ENCODE measurements around the gene CPSF2. TPM values are rescaled to one million over a fixed set of nuclear protein-coding genes. Genes with fewer than 3 reads are reported as not detected.

Gene CPSF2
- total RNA-seq, 1 donor from 2014 or later, result 80.2 TPM

GRCh38 chr14:92153581-92153980 lies 31.8 kb downstream of the CPSF2 start:
- peaks cover 15% of the 10 kb centered on the region for H3K4me1 Mint-ChIP-seq (ENCODE audit: unreplicated experiment)
- no peak overlapping the region for H3K4me3 Mint-ChIP-seq (ENCODE audit: unreplicated experiment)
- no peaks in the 10 kb centered on the region for H3K27me3 Mint-ChIP-seq (ENCODE audit: unreplicated experiment)
- no peaks in the 10 kb centered on the region for H3K9me3 Mint-ChIP-seq (ENCODE audit: unreplicated experiment)
- peak overlapping the region; percentile 62 for H3K27ac Mint-ChIP-seq (ENCODE audit: unreplicated experiment)
- peaks cover 39% of the 10 kb centered on the region for H3K36me3 Mint-ChIP-seq (ENCODE audit: unreplicated experiment)
- no peak for DNase-seq (ENCODE audit: extremely low spot score, unreplicated experiment)
- TF ChIP-seq CTCF (IDR thresholded peaks at IDR 0.05), result no peak

- Mint-ChIP-seq H3K4me1 (ENCODE audit: unreplicated experiment) (peaks cover 15% of the 10 kb centered on the region), H3K27me3 (ENCODE audit: unreplicated experiment) (no peaks in the 10 kb centered on the region), H3K9me3 (ENCODE audit: unreplicated experiment) (no peaks in the 10 kb centered on the region), H3K36me3 (ENCODE audit: unreplicated experiment) (peaks cover 39% of the 10 kb centered on the region), H3K4me3 (ENCODE audit: unreplicated experiment) (no peak overlapping the region), H3K27ac (ENCODE audit: unreplicated experiment) (peak overlapping the region; percentile 62)
- TF ChIP-seq CTCF (IDR thresholded peaks at IDR 0.05), result no peak
- DNase-seq (ENCODE audit: extremely low spot score, unreplicated experiment), result no peak
Measured at GRCh38 chr14:92154283-92154942, 32.6 kb downstream of the CPSF2 start.

GRCh38 chr14:92160619-92161018 lies 38.9 kb downstream of the CPSF2 start:
- peaks cover 62% of the 10 kb centered on the region for H3K36me3 Mint-ChIP-seq (ENCODE audit: unreplicated experiment)
- H3K27ac Mint-ChIP-seq (ENCODE audit: unreplicated experiment), result no peak overlapping the region
- no peak overlapping the region for H3K4me3 Mint-ChIP-seq (ENCODE audit: unreplicated experiment)
- TF ChIP-seq CTCF (IDR thresholded peaks at IDR 0.05), result no peak
- DNase-seq (ENCODE audit: extremely low spot score, unreplicated experiment), result no peak
- H3K27me3 Mint-ChIP-seq (ENCODE audit: unreplicated experiment), result no peaks in the 10 kb centered on the region
- no peaks in the 10 kb centered on the region for H3K4me1 Mint-ChIP-seq (ENCODE audit: unreplicated experiment)
- peaks cover 10% of the 10 kb centered on the region for H3K9me3 Mint-ChIP-seq (ENCODE audit: unreplicated experiment)

- Mint-ChIP-seq H3K4me1 (ENCODE audit: unreplicated experiment) (no peaks in the 10 kb centered on the region), H3K27me3 (ENCODE audit: unreplicated experiment) (no peaks in the 10 kb centered on the region), H3K9me3 (ENCODE audit: unreplicated experiment) (peaks cover 10% of the 10 kb centered on the region), H3K36me3 (ENCODE audit: unreplicated experiment) (peaks cover 64% of the 10 kb centered on the region), H3K4me3 (ENCODE audit: unreplicated experiment) (no peak overlapping the region), H3K27ac (ENCODE audit: unreplicated experiment) (no peak overlapping the region)
- no peak for TF ChIP-seq CTCF (IDR thresholded peaks at IDR 0.05)
- no peak for DNase-seq (ENCODE audit: extremely low spot score, unreplicated experiment)
Measured at GRCh38 chr14:92161521-92161920, 39.8 kb downstream of the CPSF2 start.

- Mint-ChIP-seq H3K27me3 (ENCODE audit: unreplicated experiment) (no peaks in the 10 kb centered on the region), H3K4me1 (ENCODE audit: unreplicated experiment) (no peaks in the 10 kb centered on the region), H3K27ac (ENCODE audit: unreplicated experiment) (no peak overlapping the region), H3K36me3 (ENCODE audit: unreplicated experiment) (peaks cover 54% of the 10 kb centered on the region), H3K4me3 (ENCODE audit: unreplicated experiment) (no peak overlapping the region), H3K9me3 (ENCODE audit: unreplicated experiment) (peaks cover 10% of the 10 kb centered on the region)
- DNase-seq (ENCODE audit: extremely low spot score, unreplicated experiment), result no peak
- no peak for TF ChIP-seq CTCF (IDR thresholded peaks at IDR 0.05)
Measured at GRCh38 chr14:92164958-92165357, 43.2 kb downstream of the CPSF2 start.

Data from osteocyte (in vitro differentiated cells).